ENCODE results near the gene SLC7A8.

The SLC7A8 gene

GRCh38 chr14:23119363-23120327, 63.8 kb downstream of the SLC7A8 start:
- no peaks in the 10 kb centered on the region for H3K36me3 ChIP-seq (ENCODE audit: control insufficient read depth in 1 of 2, insufficient read depth in 2 of 2, low read length in 2 of 2)
- no peak overlapping the region for H3K4me3 ChIP-seq (ENCODE audit: low read depth in 1 of 2, low read length in 2 of 2)
- no peak overlapping the region for H3K27ac ChIP-seq (ENCODE audit: low read length)
- H3K4me1 ChIP-seq (ENCODE audit: control insufficient read depth in 1 of 2, insufficient read depth in 2 of 2, low read length in 2 of 2), result peaks cover 2 to 7% of the 10 kb centered on the region in 2 donors
- H3K27me3 ChIP-seq (ENCODE audit: low read depth, low read length), result no peaks in the 10 kb centered on the region
- no peaks in the 10 kb centered on the region for H3K9me3 ChIP-seq (ENCODE audit: control insufficient read depth in 1 of 2, low read length in 2 of 2)

- Histone ChIP-seq H3K27ac (ENCODE audit: low read length) (no peak within 1 kb of the TSS), H3K4me1 (ENCODE audit: control insufficient read depth in 1 of 2, insufficient read depth in 2 of 2, low read length in 2 of 2) (peaks cover 2 to 7% of the 10 kb centered on the region in 2 donors), H3K9me3 (ENCODE audit: control insufficient read depth in 1 of 2, low read length in 2 of 2) (no peaks in the 10 kb centered on the region), H3K4me3 (ENCODE audit: low read depth in 1 of 2, low read length in 2 of 2) (no peak within 1 kb of the TSS), H3K27me3 (ENCODE audit: low read depth, low read length) (no peaks in the 10 kb centered on the region), H3K36me3 (ENCODE audit: control insufficient read depth in 1 of 2, insufficient read depth in 2 of 2, low read length in 2 of 2) (no peaks in the 10 kb centered on the region)
Observed at GRCh38 chr14:23118506-23119362, 64.7 kb downstream of the SLC7A8 start, which contains the start of gene CEBPE. Gene CEBPE (minus strand): TSS chr14:23119255. CDS start chr14:23119091, 164 bp downstream.

DNA sequence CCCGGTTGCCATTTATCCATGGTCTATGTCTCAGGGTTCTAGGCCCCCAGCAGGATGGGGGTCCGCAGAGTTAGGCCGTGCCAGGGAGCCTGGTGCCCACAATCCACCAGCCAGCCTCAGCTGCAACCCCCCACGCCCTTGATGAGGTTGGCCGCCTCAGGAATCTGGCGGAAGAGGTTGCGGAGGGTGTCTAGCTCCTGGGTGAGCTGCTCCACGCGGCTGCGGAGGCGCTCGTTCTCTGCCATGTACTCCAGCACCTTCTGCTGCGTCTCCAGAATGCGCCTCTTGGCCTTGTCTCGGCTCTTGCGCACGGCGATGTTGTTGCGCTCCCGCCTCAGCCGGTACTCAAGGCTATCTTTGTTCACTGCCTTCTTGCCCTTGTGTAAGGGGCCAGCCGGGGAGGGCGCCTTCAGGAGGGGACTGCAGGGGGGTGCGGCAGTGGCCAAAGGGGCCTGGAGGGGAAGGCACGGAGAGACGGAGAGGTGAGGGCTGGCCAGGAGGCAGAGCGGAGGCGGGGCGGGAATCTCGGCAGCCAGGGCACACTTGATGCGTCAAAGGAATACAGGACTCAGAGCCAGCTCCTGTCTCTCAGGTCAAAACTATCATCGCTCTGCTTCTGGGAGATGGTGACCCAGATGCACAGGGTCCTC, 66.0 kb downstream of the SLC7A8 start:
- no peaks in the 10 kb centered on the region for H3K27me3 ChIP-seq (ENCODE audit: low read depth, low read length)
- H3K4me3 ChIP-seq (ENCODE audit: low read depth in 1 of 2, low read length in 2 of 2), result no peak overlapping the region
- H3K36me3 ChIP-seq (ENCODE audit: control insufficient read depth in 1 of 2, insufficient read depth in 2 of 2, low read length in 2 of 2), result no peaks in the 10 kb centered on the region
- H3K4me1 ChIP-seq (ENCODE audit: control insufficient read depth in 1 of 2, insufficient read depth in 2 of 2, low read length in 2 of 2), result peaks cover 2 to 7% of the 10 kb centered on the region in 2 donors
- H3K27ac ChIP-seq (ENCODE audit: low read length), result no peak overlapping the region
- H3K9me3 ChIP-seq (ENCODE audit: control insufficient read depth in 1 of 2, low read length in 2 of 2), result no peaks in the 10 kb centered on the region

GRCh38 chr14:23115918-23116317, 67.5 kb downstream of the SLC7A8 start:
- Histone ChIP-seq H3K27me3 (ENCODE audit: low read depth, low read length) (no peaks in the 10 kb centered on the region), H3K4me3 (ENCODE audit: low read depth in 1 of 2, low read length in 2 of 2) (no peak overlapping the region), H3K9me3 (ENCODE audit: control insufficient read depth in 1 of 2, low read length in 2 of 2) (no peaks in the 10 kb centered on the region), H3K27ac (ENCODE audit: low read length) (no peak overlapping the region), H3K4me1 (ENCODE audit: control insufficient read depth in 1 of 2, insufficient read depth in 2 of 2, low read length in 2 of 2) (peaks cover 0 to under 1% of the 10 kb centered on the region in 2 donors), H3K36me3 (ENCODE audit: control insufficient read depth in 1 of 2, insufficient read depth in 2 of 2, low read length in 2 of 2) (no peaks in the 10 kb centered on the region)

GRCh38 chr14:23115039-23115731, 68.3 kb downstream of the SLC7A8 start:
- H3K9me3 ChIP-seq (ENCODE audit: control insufficient read depth in 1 of 2, low read length in 2 of 2), result no peaks in the 10 kb centered on the region
- no peaks in the 10 kb centered on the region for H3K36me3 ChIP-seq (ENCODE audit: control insufficient read depth in 1 of 2, insufficient read depth in 2 of 2, low read length in 2 of 2)
- no peak overlapping the region for H3K27ac ChIP-seq (ENCODE audit: low read length)
- no peak overlapping the region for H3K4me3 ChIP-seq (ENCODE audit: low read depth in 1 of 2, low read length in 2 of 2)
- no peaks in the 10 kb centered on the region for H3K4me1 ChIP-seq (ENCODE audit: control insufficient read depth in 1 of 2, insufficient read depth in 2 of 2, low read length in 2 of 2)
- no peaks in the 10 kb centered on the region for H3K27me3 ChIP-seq (ENCODE audit: low read depth, low read length)

DNA sequence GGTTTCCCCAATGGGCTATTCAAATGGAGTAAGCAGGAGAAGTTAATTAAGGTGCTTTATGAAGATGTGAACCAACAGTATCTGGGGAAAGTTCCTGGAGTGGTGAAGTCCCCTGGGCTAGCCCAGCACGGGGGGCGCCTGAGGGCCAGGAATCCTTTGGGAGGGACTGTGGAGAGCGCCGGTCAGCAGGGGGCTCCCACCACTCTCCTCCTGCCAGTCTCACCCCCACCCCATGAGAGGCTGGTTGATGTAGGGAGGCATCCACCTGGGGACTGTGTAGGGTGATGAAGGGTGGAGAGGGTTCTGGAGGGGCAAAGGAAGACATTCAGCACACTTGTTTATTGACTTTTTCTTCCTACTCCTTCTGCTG, 68.8 kb downstream of the SLC7A8 start:
- Histone ChIP-seq H3K36me3 (ENCODE audit: control insufficient read depth in 1 of 2, insufficient read depth in 2 of 2, low read length in 2 of 2) (no peaks in the 10 kb centered on the region), H3K27me3 (ENCODE audit: low read depth, low read length) (no peaks in the 10 kb centered on the region), H3K9me3 (ENCODE audit: control insufficient read depth in 1 of 2, low read length in 2 of 2) (no peaks in the 10 kb centered on the region), H3K4me3 (ENCODE audit: low read depth in 1 of 2, low read length in 2 of 2) (no peak overlapping the region), H3K27ac (ENCODE audit: low read length) (no peak overlapping the region), H3K4me1 (ENCODE audit: control insufficient read depth in 1 of 2, insufficient read depth in 2 of 2, low read length in 2 of 2) (no peaks in the 10 kb centered on the region)

GRCh38 chr14:23114120-23114458, 69.4 kb downstream of the SLC7A8 start:
- H3K4me3 ChIP-seq (ENCODE audit: low read depth in 1 of 2, low read length in 2 of 2), result no peak overlapping the region
- H3K36me3 ChIP-seq (ENCODE audit: control insufficient read depth in 1 of 2, insufficient read depth in 2 of 2, low read length in 2 of 2), result no peaks in the 10 kb centered on the region
- no peaks in the 10 kb centered on the region for H3K9me3 ChIP-seq (ENCODE audit: control insufficient read depth in 1 of 2, low read length in 2 of 2)
- H3K27me3 ChIP-seq (ENCODE audit: low read depth, low read length), result no peaks in the 10 kb centered on the region
- H3K4me1 ChIP-seq (ENCODE audit: control insufficient read depth in 1 of 2, insufficient read depth in 2 of 2, low read length in 2 of 2), result no peaks in the 10 kb centered on the region
- no peak overlapping the region for H3K27ac ChIP-seq (ENCODE audit: low read length)

DNA sequence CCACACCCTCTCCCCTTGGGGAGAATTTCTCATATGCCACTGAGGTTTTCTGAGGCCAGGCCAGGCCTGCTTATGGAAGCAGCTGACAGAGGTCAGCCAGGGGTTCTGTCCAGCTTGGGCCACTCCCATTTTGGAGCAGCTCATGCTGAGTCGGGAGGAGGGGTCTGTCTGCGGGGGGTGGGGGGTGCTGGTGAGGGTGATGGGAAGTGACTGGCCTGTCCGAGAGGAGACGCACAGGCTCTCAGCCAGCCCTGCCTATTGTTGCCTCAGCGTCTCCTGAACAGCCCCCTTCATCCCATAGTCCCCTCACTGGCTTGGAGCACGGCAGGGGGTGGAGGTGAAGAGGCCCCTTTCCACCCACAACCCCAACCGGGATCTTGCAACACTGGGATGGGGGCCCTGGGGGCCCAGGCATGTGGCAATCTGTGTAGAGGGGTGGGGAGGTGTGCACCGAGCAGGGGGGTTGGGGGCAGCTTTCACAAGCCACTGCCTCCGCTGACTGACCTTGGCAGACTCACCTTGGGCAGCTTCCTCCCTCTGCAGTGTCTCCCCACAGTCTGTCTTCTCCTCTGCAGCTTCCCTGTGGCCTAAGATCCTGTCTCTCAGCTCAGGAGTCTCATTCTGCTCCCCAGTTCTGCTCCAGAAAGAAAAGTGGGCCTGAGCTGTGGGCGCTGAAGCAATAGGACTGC, 69.9 kb downstream of the SLC7A8 start:
- Histone ChIP-seq H3K9me3 (ENCODE audit: control insufficient read depth in 1 of 2, low read length in 2 of 2) (no peaks in the 10 kb centered on the region), H3K36me3 (ENCODE audit: control insufficient read depth in 1 of 2, insufficient read depth in 2 of 2, low read length in 2 of 2) (no peaks in the 10 kb centered on the region), H3K27me3 (ENCODE audit: low read depth, low read length) (no peaks in the 10 kb centered on the region), H3K27ac (ENCODE audit: low read length) (no peak overlapping the region), H3K4me1 (ENCODE audit: control insufficient read depth in 1 of 2, insufficient read depth in 2 of 2, low read length in 2 of 2) (no peaks in the 10 kb centered on the region), H3K4me3 (ENCODE audit: low read depth in 1 of 2, low read length in 2 of 2) (no peak overlapping the region)

GRCh38 chr14:23112359-23113178, 70.9 kb downstream of the SLC7A8 start:
- Histone ChIP-seq H3K4me1 (ENCODE audit: control insufficient read depth in 1 of 2, insufficient read depth in 2 of 2, low read length in 2 of 2) (no peaks in the 10 kb centered on the region), H3K4me3 (ENCODE audit: low read depth in 1 of 2, low read length in 2 of 2) (no peak overlapping the region), H3K27me3 (ENCODE audit: low read depth, low read length) (no peaks in the 10 kb centered on the region), H3K9me3 (ENCODE audit: control insufficient read depth in 1 of 2, low read length in 2 of 2) (no peaks in the 10 kb centered on the region), H3K27ac (ENCODE audit: low read length) (no peak overlapping the region), H3K36me3 (ENCODE audit: control insufficient read depth in 1 of 2, insufficient read depth in 2 of 2, low read length in 2 of 2) (no peaks in the 10 kb centered on the region)
